Ectodermal cell (in vitro differentiated cells): ENCODE data around the gene MORN5.

ENCODE experiments used
- H3K27ac ChIP-seq: 2 replicates; pipeline ENCODE4 v1.7.0; 2013; ENCODE audit warnings: mild to moderate bottlenecking, low read depth, low read length; ENCODE audit not compliant: insufficient read depth, poor library complexity, severe bottlenecking
- H3K27me3 ChIP-seq: 2 replicates; pipeline ENCODE4 v1.7.0; 2013; ENCODE audit warnings: mild to moderate bottlenecking, low read length; ENCODE audit not compliant: insufficient read depth, control insufficient read depth, poor library complexity, severe bottlenecking
- H3K36me3 ChIP-seq: one replicate; pipeline ENCODE4 v1.7.0; 2013; ENCODE audit warnings: low read length; ENCODE audit not compliant: control insufficient read depth, insufficient read depth
- H3K4me1 ChIP-seq: one replicate; pipeline ENCODE4 v1.7.0; 2013; ENCODE audit warnings: low read length; ENCODE audit not compliant: control insufficient read depth, insufficient read depth
- H3K4me3 ChIP-seq: 2 replicates; pipeline ENCODE4 v1.7.0; 2013; ENCODE audit warnings: low read depth, low read length, control low read depth; ENCODE audit not compliant: insufficient read depth
- H3K9me3 ChIP-seq: 2 replicates; pipeline ENCODE4 v1.7.0; 2013; ENCODE audit warnings: mild to moderate bottlenecking, low read length, moderate library complexity; ENCODE audit not compliant: control insufficient read depth
- WGBS, 2 experiments: methylation state at CpG; one replicate each; pipeline ENCODE4 v1.1.7; 2013; ENCODE audit warnings: missing lambda C conversion rate in 2 of 2; 5-methylcytosine and 5-hydroxymethylcytosine counted together

Gene MORN5

GRCh38 chr9:122219856-122220672 is 60.4 kb downstream of the MORN5 start:
- peaks cover 100% of the 10 kb centered on the region for H3K27me3 ChIP-seq
- H3K9me3 ChIP-seq, result no peaks in the 10 kb centered on the region
- H3K4me3 ChIP-seq, result peak overlapping the region; percentile 16
- H3K27ac ChIP-seq, result no peak overlapping the region
- no peaks in the 10 kb centered on the region for H3K36me3 ChIP-seq
- peaks cover 28% of the 10 kb centered on the region for H3K4me1 ChIP-seq
- WGBS, 2 experiments, result 2% methylated on average over 57 of the region's 57 CpGs

- Histone ChIP-seq H3K4me3 (peak overlapping the region; percentile 24), H3K4me1 (peaks cover 28% of the 10 kb centered on the region), H3K36me3 (no peaks in the 10 kb centered on the region), H3K27me3 (peaks cover 100% of the 10 kb centered on the region), H3K27ac (no peak overlapping the region), H3K9me3 (no peaks in the 10 kb centered on the region)
- WGBS, 2 experiments, result 3 to 5% methylated on average over 16 to 18 of the region's 18 CpGs
Measured at GRCh38 chr9:122220673-122221182, 61.0 kb downstream of the MORN5 start.

DNA sequence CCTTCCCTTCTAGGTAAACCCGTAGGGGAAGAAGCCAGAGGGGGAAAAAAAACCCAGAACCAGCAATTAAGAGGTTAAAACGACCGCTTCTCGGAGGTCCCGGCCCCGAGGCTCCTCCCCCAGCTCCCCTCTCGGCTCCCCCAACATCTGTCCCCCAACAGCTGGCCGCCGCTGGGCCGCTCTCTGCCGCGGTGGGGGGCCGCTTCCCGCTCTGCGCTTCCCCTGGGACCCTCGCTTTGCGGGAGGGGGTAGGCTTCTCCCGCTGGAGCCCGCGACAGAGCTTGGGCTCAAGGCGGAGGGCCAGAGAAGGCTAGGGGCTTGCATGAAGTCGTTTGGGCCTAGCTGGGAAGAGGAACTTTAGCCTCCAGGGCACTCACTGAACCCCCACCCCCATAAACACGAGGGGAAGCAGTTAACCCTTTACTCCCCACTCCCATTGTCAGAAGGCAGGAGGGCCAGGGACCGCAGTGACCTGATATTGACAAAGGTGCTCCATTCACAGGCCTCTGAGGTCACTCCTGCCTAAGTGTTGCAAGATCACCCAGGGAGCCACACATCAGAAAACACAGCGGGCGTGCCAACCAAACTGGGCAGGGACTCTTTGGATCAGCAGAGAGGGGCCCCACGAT is 61.6 kb downstream of the MORN5 start:
- H3K36me3 ChIP-seq, result no peaks in the 10 kb centered on the region
- 2% methylated on average over 26 to 27 of the region's 27 CpGs for WGBS, 2 experiments
- H3K27ac ChIP-seq, result no peak overlapping the region
- peaks cover 100% of the 10 kb centered on the region for H3K27me3 ChIP-seq
- H3K9me3 ChIP-seq, result no peaks in the 10 kb centered on the region
- H3K4me3 ChIP-seq, result peak overlapping the region; percentile 24
- H3K4me1 ChIP-seq, result peaks cover 28% of the 10 kb centered on the region

GRCh38 chr9:122222791-122223190 is 63.1 kb downstream of the MORN5 start:
- Histone ChIP-seq H3K27me3 (peaks cover 100% of the 10 kb centered on the region), H3K36me3 (no peaks in the 10 kb centered on the region), H3K27ac (no peak overlapping the region), H3K9me3 (no peaks in the 10 kb centered on the region), H3K4me3 (no peak overlapping the region), H3K4me1 (peaks cover 32% of the 10 kb centered on the region)
- WGBS, 2 experiments, result 25 to 27% methylated on average over 5 of the region's 5 CpGs

DNA sequence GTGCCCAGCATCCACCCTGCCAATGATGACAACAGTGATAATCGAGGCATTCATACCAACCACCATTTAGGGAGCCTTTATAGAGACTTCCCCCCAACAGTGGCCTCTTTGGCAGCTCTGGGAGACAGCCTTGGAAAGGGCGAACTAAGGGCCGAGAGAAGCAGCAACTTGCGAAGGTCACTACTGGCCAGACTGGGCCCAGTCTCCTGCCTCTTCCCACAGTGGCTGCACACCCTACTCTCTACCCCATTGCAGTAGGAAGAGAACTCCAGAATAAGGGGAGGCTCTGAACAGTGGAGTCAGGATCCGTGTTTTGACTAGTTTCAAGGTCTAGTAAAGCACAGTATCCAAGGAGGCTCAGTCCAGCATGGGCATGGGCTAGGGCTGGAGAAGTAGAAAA is 63.7 kb downstream of the MORN5 start:
- no peaks in the 10 kb centered on the region for H3K36me3 ChIP-seq
- H3K27me3 ChIP-seq, result peaks cover 100% of the 10 kb centered on the region
- no peaks in the 10 kb centered on the region for H3K9me3 ChIP-seq
- H3K4me3 ChIP-seq, result no peak overlapping the region
- peaks cover 34% of the 10 kb centered on the region for H3K4me1 ChIP-seq
- no peak overlapping the region for H3K27ac ChIP-seq
- WGBS, 2 experiments, result 84 to 90% methylated on average over 5 of the region's 5 CpGs

DNA sequence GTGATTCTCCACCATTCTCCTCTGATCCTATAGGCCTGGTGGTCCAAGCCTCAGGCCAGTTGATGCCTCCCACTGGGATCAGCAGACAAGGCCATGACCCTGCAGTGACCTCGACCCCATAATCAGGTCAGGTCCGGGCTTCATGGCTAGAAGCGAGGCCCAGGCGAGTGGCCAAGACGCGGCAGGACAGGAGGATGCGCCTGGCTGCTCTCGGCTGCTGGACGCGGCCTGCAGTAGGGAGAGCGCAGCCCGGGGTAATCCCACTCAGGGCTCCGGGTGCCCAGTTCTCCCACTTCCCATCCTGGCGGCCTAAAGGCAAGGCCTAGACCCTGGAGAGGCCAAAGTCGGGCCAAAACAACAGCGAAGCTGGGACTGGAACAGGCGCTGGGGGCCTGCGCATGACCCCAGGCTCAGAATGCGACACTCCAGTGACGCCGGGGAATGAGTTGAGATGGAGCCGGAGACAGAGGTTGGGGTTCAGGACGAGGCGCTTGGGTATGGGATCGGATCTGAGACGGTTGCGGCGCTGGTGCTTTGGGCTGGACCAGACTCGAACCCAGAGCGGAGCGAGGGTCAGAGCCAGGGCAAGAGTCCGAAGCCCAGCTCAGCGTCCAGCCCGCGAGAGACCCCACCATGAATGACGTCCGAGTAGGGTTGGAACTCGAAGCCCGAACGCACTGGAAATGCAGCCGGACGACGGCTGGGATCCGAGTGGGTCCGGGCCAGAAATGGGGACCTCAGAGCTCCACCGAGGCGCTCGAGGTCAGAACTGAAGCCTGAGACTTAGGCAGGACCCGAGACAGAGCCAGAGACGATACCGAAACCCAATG is 65.8 kb downstream of the MORN5 start:
- Histone ChIP-seq H3K36me3 (no peaks in the 10 kb centered on the region), H3K4me1 (peaks cover 20% of the 10 kb centered on the region), H3K27me3 (peaks cover 100% of the 10 kb centered on the region), H3K27ac (no peak overlapping the region), H3K9me3 (no peaks in the 10 kb centered on the region), H3K4me3 (no peak overlapping the region)
- WGBS, 2 experiments, result 92 to 93% methylated on average over 51 of the region's 51 CpGs

DNA sequence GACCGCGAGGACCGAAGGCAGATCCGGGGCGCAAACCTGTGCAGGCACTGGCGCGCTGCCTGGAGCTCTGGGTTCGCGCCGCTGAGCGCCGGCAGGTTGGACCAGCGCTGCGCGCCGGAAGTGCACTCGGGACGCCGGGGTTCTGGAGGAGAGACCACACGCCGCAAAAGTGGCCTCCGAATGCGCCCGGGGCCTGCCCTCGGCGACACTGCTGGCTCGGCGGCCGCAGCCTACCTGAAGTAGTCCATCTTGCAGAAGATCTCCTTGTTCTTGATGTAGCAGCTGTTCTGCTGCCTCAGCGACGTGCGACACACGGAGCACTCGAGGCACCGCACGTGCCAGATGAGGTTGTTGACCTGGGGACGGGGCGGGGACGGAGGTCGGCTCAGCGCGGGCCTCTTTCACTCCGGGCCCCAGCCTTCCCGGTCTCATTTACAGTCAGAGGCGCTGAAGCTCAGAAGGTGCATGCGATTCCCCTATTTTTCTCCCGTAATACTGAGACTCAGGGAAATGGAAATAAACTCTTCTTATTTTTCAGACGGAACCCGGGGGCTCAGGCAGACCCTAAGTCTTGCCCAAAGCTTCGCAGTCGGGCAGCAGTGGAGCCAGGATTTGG is 66.5 kb downstream of the MORN5 start:
- Histone ChIP-seq H3K9me3 (no peaks in the 10 kb centered on the region), H3K27me3 (peaks cover 100% of the 10 kb centered on the region), H3K36me3 (no peaks in the 10 kb centered on the region), H3K4me3 (no peak overlapping the region), H3K27ac (no peak overlapping the region), H3K4me1 (peaks cover 13% of the 10 kb centered on the region)
- WGBS, 2 experiments, result 58 to 63% methylated on average over 51 of the region's 51 CpGs

DNA sequence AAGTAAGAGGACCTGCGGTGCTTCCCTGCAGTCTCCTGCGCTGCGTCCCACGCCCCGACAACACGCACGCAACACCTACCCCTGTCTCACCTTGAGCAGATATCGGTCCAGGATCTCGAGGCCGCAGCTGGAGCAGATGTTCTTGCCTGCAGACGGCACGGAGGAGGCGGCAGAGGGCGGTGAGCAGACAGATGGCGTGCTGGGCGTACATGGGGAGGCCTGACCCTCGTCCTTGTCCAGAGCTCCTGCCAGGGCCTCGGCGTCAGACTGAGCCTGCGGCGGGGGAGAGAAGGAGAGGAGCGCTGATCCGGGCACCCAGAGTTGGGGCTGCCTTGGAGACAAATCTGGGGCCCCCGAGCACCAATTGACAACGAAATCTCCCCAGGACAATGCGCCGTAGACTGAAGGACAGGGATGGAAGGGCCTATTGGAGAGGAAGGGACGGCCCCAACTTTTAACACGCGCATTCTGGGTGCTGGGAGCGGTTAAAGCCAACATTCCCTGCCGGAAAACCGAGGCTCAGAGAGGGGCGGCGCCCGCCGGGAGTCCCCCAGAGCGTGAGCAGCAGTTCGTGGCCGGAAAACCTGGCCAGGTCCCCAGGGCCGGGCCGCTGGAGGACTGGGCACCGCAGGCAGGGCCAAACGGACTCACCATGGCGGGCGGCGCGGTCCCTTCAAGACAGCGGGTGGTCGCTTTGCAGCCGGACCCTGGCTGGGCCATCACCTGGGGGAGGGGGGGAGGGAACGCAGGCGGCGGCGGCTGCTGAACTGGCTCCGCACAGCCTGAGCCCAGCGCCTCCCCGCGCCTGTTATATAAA is 67.3 kb downstream of the MORN5 start:
- no peaks in the 10 kb centered on the region for H3K9me3 ChIP-seq
- no peak overlapping the region for H3K4me3 ChIP-seq
- H3K36me3 ChIP-seq, result no peaks in the 10 kb centered on the region
- no peak overlapping the region for H3K27ac ChIP-seq
- H3K27me3 ChIP-seq, result peaks cover 100% of the 10 kb centered on the region
- H3K4me1 ChIP-seq, result peaks cover 9% of the 10 kb centered on the region
- 3% methylated on average over 59 of the region's 59 CpGs for WGBS, 2 experiments

DNA sequence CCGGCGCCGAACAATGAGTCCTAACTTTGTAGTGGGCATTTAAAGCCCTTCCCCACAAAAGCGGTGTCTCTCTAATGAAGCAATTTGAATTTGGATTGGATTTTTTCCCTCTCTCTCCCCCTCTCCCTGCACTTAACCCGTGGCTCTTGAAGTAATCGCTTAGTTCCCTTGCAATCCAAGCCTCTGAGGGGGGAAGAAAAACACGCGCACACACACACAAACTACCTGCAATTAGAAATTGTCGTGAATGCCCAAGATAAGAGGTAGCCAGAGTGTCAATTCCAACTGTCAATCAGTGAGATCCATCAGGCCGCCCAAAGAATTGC is 67.8 kb downstream of the MORN5 start:
- Histone ChIP-seq H3K4me1 (peaks cover 9% of the 10 kb centered on the region), H3K4me3 (no peak overlapping the region), H3K36me3 (no peaks in the 10 kb centered on the region), H3K9me3 (no peaks in the 10 kb centered on the region), H3K27me3 (peaks cover 100% of the 10 kb centered on the region), H3K27ac (no peak overlapping the region)
- WGBS, 2 experiments, result 2 to 4% methylated on average over 9 of the region's 10 CpGs
